Stimulated activated CD4-positive, alpha-beta T cell treated with anti-CD3 and anti-CD28 coated beads, Interleukin-4, amount 100 ng/mL, for 48 hours (primary cell): ENCODE data around the gene ATP13A1.
"Not testable (repeated sequence)": the region's sequence is repeated elsewhere in the genome, so short reads cannot be mapped to it uniquely, and the experiment has no call there.

Experiments
- DNase-seq, 2 donors: peaks; one replicate each; pipeline ENCODE4 v3.0.0-alpha.2; 2020; ENCODE audit warnings: low read depth in 2 of 2

The ATP13A1 gene

GRCh38 chr19:19663256-19664120 is at the start of gene ATP13A1:
Gene ATP13A1 (minus strand): TSS chr19:19663676. CDS start chr19:19663666, 10 bp downstream.
- peak; percentile 88 to 89 for DNase-seq

- DNase-seq = no peak
Observed at GRCh38 chr19:19711934-19712828, 48.7 kb upstream of the ATP13A1 start.

DNA sequence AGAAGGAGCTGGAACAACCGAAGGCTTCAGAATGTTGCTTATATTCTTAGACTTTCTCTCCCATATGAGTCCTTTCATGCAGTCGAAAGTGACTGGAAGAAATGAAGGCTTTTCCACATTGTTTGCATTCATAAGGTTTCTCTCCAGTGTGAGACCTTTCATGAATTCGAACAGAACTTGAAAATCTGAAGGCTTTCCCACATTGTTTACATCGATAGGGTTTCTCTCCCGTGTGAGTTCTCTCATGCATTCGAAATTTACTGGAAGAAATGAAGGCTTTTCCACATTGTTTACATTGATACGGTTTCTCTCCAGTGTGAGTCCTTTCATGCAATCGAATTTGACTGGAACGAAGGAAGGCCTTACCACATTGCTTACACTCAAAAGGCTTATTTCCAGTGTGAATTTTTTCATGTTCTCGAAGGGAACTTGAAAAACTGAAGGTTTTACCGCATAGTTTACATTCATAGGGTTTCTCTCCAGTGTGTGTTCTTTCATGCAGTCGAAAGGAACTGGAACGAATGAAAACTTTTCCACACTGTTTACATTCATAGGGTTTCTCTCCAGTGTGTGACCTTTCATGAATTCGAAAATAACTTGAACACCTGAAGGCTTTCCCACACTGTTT is 47.9 kb upstream of the ATP13A1 start:
- no peak for DNase-seq

GRCh38 chr19:19710506-19710905 is 47.0 kb upstream of the ATP13A1 start:
- no peak for DNase-seq

DNA sequence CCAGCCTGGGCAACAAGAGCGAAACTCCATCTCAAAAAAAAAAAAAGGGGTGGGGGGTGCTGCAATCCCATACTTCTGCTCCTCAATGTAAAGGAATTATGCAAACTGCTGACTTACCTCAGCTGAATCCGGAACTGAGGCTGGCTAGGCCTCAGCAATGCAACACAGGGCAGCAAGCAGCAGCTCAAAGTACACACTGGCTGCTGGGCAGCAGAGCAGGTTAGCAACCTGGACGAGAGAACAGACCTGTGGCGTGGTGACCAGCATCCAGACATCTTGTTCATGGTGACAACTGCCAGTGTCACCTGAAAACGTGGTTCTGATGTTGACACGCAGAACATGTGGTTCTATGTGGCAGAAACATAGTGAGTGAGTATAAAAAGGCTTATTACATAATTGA is 41.4 kb upstream of the ATP13A1 start:
- DNase-seq = no peak

DNA sequence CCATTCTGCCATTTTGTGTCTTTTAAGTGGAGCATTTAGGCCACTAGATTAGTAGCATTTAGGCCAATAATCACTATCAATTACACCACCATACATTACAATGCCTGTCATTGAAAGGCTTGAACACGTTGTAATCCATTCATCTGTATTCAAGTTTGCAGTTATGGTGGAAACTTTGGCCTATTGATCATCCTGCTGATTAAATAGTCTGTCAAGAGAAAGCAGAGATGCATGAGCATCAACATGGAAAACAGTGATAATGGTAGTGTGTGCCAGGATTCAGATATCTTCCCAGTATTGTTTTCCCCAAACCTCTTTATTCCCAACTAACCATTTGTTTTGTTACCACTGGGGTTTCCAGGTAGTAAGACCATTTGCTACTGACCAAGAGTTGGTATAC is 37.0 kb upstream of the ATP13A1 start:
- not testable (repeated sequence) for DNase-seq

- no peak for DNase-seq
Observed at GRCh38 chr19:19697589-19697988, 34.1 kb upstream of the ATP13A1 start.

DNA sequence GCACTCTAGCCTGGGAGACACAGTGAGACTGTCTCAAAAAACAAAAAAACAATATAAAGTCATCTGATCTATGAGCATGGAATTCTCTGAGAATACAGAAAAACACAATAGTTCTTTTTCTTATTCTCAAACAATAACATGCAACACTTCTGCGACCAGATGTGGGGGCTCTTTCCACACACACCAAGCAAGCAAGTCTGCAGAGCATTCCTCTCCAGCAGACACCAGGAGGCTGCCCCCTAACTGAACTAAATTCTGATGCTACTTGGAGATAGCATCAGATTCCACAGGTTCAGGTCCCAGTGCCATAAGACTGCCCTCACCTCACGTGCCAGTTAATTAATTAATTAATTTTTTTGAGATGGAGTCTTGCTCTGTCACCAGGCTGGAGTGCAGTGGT is 32.9 kb upstream of the ATP13A1 start:
- no peak for DNase-seq

DNA sequence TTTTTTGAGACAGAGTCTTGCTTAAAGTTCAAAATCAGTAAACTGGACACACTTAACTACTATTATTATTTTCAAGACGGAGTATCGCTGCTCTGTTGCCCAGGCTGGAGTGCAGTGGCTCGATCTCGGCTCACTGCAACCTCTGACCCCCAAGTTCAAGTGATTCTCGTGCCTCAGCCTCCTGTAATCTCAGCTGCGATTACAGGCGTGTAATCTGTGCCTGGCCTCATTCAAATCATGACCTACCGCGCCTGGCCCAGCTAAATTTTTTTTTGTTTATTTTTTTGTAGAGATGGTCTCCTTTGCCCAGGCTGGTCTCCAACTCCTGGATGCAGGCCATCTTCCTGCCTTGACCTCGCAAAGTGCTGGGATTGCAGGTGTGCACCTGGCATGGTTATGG is 28.2 kb upstream of the ATP13A1 start:
- DNase-seq = no peak

DNA sequence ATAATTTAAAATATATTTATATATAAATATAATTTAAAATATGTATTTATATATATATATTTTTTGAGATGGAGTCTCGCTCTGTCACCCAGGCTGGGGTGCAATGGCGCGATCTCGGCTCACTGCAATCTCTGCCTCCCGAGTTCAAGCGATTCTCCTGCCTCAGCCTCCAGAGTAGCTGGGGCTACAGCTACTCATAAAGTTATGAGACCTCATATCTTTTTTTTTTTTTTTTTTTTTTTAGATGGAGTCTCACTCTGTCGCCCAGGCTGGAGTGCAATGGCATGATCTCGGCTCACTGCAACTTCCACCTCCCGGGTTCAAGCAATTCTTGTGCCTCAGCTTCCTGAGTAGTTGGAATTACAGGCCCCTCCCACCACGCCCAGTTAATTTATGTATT is 25.5 kb upstream of the ATP13A1 start:
- not testable (repeated sequence) for DNase-seq

- DNase-seq = no peak
Observed at GRCh38 chr19:19687090-19687489, 23.6 kb upstream of the ATP13A1 start.

- DNase-seq = no peak
Observed at GRCh38 chr19:19686580-19686979, 23.1 kb upstream of the ATP13A1 start.

DNA sequence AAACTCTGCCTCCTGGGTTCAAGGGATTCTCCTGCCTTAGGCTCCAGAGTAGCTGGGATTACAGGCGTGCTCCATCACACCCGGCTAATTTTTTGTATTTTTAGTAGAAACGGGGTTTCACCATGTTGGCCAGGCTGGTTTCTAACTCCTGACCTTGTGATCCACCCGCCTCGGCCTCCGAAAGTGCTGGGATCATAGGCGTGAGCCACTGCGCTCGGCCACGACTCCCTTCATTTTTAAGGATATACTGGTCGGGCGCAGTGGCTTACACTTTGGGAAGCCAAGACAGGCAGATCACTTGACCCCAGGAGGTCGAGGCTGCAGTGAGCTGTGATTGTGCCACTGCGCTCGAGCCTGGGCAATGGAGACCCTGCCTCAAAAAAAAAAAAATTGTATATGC is 22.6 kb upstream of the ATP13A1 start:
- DNase-seq = not testable (repeated sequence)

DNA sequence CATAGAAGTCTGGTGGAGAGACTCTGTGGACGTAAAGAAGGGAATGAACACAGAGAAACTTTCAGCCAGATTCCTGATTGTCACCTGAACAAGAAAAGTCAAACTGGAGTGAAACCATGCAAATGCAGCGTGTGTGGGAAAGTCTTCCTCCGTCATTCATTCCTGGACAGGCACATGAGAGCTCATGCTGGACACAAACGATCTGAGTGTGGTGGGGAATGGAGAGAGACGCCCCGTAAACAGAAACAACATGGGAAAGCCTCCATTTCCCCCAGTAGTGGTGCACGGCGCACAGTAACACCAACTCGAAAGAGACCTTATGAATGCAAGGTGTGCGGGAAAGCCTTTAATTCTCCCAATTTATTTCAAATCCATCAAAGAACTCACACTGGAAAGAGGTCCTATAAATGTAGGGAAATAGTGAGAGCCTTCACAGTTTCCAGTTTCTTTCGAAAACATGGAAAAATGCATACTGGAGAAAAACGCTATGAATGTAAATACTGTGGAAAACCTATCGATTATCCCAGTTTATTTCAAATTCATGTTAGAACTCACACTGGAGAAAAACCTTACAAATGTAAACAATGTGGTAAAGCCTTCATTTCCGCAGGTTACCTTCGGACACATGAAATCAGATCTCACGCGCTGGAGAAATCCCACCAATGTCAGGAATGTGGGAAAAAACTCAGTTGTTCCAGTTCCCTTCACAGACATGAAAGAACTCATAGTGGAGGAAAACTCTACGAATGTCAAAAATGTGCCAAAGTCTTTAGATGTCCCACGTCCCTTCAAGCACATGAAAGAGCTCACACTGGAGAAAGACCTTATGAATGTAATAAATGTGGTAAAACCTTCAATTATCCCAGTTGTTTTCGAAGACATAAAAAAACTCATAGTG is 15.9 kb upstream of the ATP13A1 start:
- no peak for DNase-seq

DNA sequence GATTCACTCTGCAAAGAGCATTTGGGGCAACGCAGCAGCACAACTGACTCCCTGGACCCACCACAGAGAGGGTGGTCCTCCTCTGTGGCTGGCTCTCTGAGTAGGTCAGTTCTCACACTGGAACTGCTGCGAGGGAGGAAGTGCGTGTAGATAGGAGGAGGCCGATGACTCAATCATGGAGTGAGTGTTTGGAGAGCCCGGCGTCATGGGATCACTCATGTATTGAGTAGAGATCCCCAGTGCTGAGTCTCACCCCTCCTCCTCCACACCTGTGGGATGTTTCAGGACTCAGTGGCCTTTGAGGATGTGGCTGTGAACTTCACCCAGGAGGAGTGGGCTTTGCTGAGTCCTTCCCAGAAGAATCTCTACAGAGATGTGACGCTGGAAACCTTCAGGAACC is 14.1 kb upstream of the ATP13A1 start:
- DNase-seq = no peak

DNA sequence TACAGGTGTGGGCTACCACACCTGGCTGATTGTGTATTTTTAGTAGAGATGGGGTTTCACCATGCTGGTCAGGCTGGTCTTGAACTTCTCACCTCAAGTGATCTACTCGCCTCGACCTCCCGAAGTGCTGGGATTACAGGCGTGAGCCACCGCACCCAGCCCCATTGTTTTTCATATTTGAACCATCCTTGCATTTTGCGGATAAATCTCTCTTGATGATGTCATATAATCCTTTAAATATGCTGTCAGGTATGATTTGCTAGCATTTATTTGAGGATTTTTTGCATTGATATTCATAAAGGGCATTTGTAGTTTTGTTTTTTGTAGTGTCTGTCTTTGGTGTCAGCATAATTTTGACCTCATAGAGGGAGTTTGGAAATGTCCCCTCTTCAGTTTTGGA is 10.8 kb upstream of the ATP13A1 start:
- no peak for DNase-seq

DNA sequence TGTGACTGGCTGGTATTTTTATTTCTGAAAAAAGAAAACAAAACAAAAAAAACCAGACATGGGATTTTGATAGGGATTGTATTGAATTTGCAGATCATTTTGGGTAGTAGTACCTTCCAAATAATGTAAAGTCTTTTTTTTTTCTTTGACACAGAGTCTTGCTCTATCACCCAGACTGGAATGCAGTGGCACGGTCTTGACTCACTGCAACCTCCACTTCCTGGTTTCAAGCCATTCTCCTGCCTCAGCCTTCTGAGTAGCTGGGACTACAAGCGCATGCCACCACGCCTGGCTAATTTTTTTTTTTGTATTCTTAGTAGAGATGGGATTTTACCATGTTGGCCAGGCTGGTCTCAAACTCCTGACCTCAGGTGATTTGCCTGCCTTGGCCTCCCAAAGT is 9.3 kb upstream of the ATP13A1 start:
- DNase-seq = no peak

DNA sequence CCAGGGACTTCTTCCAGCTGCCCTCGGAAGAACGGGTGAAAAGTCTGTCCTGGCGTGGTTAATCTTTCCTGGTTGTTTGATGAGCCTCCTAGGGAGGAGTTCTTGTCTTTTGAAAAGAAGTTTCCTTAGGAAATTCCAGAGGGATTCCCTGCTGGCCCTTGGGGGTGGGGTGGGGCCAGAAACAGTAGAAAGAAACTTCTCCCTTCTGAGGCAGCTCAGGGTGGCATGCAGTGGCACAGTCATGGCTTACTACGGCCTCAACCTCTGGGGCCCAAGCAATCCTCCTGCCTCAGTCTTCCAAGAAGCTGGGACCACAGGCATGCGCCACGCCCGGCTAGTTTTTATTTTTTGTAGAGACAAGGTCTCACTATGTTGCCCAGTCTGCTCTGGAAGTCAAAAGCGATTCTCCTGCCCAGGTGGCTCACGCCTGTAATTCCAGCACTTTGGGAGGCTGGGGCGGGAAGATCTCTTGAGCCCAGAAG is 6.6 kb upstream of the ATP13A1 start:
- DNase-seq = no peak

DNA sequence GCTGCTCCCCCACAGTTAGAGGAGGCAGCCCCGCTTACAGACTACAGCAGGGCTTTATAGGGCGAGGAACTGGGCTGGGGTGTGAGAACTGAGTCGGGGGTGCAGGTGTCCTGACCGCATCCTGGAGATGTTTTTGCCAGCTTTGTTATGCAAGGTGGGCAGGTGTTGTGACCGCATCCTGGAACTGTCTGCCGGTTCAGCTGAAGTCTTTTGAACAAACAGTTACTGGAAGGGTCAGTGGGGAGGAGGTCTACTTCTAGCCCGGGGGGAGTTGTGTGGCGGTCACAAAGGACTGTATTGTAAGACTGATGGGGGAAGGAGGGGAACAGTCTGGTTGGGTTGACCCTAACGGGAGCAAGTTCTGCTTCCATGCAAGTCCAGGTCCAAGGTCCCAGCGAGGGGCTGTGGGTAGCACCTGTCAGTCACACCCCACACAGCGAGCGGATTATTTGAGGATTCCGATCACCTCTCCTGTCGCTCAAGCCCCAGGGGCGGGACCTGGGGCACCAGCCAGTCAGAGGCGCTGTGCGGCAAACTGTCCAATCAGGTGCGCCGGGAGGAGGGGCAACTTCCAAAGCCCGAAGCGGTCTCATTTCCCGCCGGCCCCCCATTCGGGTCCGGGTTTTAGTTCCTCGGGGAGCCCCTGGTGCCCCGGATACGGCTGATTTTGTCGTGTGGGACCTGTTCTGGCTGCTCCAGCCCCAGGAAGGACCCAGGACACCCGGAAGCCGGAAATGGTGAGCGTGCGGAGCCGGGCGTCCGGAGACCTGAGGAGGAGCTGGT is 4.9 kb upstream of the ATP13A1 start, which contains the start of gene ZNF101:
TSS of gene ZNF101 (plus strand) at position 610 of the 783 bp plus-strand sequence. CDS start at position 735, 125 bp downstream.
- peak; percentile 94 to 95 for DNase-seq

GRCh38 chr19:19665420-19665948 is 2.0 kb upstream of the ATP13A1 start:
- DNase-seq = not testable (repeated sequence)
